TTC549 (cell line): ENCODE results near the gene MTX2.
A peak's percentile ranks its signal among the peaks of the same experiment; 100 is the strongest.

Experiments used
- FAIRE-seq: peaks from 2 replicates; lab custom pipeline; 2012; peaks lifted over from hg19 to GRCh38; lab: Jason Lieb, UNC

Gene MTX2

GRCh38 chr2:176269319-176270099 lies at the start of gene MTX2:
Gene MTX2, plus strand, starts transcription at chr2:176269442. Its CDS starts 188 bp downstream, at chr2:176269630.
- no peak for FAIRE-seq

- FAIRE-seq: no peak
Measured at GRCh38 chr2:176227874-176228273, 41.4 kb upstream of the MTX2 start.

GRCh38 chr2:176234156-176234555 lies 35.1 kb upstream of the MTX2 start:
- no peak for FAIRE-seq

GRCh38 chr2:176234940-176235339 lies 34.3 kb upstream of the MTX2 start:
- no peak for FAIRE-seq

GRCh38 chr2:176237456-176237855 lies 31.8 kb upstream of the MTX2 start:
- FAIRE-seq: no peak

GRCh38 chr2:176239031-176239430 lies 30.2 kb upstream of the MTX2 start:
- FAIRE-seq: no peak

GRCh38 chr2:176240301-176240700 lies 28.9 kb upstream of the MTX2 start:
- no peak for FAIRE-seq

GRCh38 chr2:176242276-176242675 lies 27.0 kb upstream of the MTX2 start:
- FAIRE-seq: no peak

- no peak for FAIRE-seq
Measured at GRCh38 chr2:176246331-176246730, 22.9 kb upstream of the MTX2 start.

GRCh38 chr2:176247859-176248258 lies 21.4 kb upstream of the MTX2 start:
- no peak for FAIRE-seq

GRCh38 chr2:176251928-176252327 lies 17.3 kb upstream of the MTX2 start:
- no peak for FAIRE-seq

GRCh38 chr2:176260689-176261088 lies 8.6 kb upstream of the MTX2 start:
- FAIRE-seq: no peak

GRCh38 chr2:176261136-176261535 lies 8.1 kb upstream of the MTX2 start:
- FAIRE-seq: no peak

- peak; percentile 34 for FAIRE-seq
Measured at GRCh38 chr2:176268976-176269318, 295 bp upstream of the MTX2 start.

GRCh38 chr2:176270100-176270750 lies 983 bp downstream of the MTX2 start:
- FAIRE-seq: no peak

- FAIRE-seq: no peak
Measured at GRCh38 chr2:176272870-176273459, 3.7 kb downstream of the MTX2 start.

GRCh38 chr2:176278927-176279326 lies 9.7 kb downstream of the MTX2 start:
- no peak for FAIRE-seq

GRCh38 chr2:176280156-176280555 lies 10.9 kb downstream of the MTX2 start:
- FAIRE-seq: no peak

GRCh38 chr2:176280867-176281658 lies 11.8 kb downstream of the MTX2 start:
- FAIRE-seq: no peak

- FAIRE-seq: no peak
Measured at GRCh38 chr2:176283291-176284068, 14.2 kb downstream of the MTX2 start.

- FAIRE-seq: no peak
Measured at GRCh38 chr2:176284461-176285049, 15.3 kb downstream of the MTX2 start.

- no peak for FAIRE-seq
Measured at GRCh38 chr2:176285321-176285720, 16.1 kb downstream of the MTX2 start.
